GM12865 (cell line): ENCODE results near the gene TUBB.
"Not testable (repeated sequence)": the region's sequence is repeated elsewhere in the genome, so short reads cannot be mapped to it uniquely, and the experiment has no call there.

Experiments
- DNase-seq: peaks from one replicate; pipeline ENCODE4 v3.0.0; 2010; ENCODE audit warnings: low read depth
- H3K4me3 ChIP-seq: 2 replicates; pipeline ENCODE4 v1.5.1; 2011; ENCODE audit warnings: mild to moderate bottlenecking, low read depth, low read length, control low read depth
- TF ChIP-seq, protein P1 (sequence below): IDR thresholded peaks from 2 replicates; pipeline ENCODE4 v1.5.1; 2011; ENCODE audit warnings: low read length, control low read depth, low read depth, inconsistent platforms; ENCODE audit not compliant: insufficient read depth; ENCODE audit errors: missing control alignments

The TUBB gene

DNA sequence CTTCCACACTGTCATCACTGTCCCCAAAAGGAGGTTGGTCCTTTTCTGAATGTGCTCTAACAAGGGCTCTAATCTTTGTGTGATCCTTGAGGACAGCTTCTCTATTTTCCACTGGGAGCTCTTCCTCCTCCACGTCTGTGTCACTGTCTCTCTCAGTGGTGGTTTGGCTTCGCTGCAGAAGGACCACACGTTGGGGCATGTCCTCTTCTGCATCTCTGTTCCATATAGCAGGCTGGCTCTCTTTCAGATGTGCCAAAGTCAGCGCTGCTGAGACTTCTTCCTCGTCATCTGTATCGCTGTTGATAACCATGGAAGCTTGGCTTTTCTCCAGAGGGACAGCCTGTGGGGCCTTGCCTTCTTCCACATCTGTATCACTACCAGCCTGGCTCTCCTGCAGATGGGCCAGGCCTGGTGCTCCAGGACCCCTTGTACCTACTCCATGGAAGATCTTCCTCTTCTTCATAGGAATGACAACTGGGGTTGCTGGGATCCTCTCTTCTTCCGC, 7.7 kb upstream of the TUBB start:
- TF ChIP-seq, protein P1, sequence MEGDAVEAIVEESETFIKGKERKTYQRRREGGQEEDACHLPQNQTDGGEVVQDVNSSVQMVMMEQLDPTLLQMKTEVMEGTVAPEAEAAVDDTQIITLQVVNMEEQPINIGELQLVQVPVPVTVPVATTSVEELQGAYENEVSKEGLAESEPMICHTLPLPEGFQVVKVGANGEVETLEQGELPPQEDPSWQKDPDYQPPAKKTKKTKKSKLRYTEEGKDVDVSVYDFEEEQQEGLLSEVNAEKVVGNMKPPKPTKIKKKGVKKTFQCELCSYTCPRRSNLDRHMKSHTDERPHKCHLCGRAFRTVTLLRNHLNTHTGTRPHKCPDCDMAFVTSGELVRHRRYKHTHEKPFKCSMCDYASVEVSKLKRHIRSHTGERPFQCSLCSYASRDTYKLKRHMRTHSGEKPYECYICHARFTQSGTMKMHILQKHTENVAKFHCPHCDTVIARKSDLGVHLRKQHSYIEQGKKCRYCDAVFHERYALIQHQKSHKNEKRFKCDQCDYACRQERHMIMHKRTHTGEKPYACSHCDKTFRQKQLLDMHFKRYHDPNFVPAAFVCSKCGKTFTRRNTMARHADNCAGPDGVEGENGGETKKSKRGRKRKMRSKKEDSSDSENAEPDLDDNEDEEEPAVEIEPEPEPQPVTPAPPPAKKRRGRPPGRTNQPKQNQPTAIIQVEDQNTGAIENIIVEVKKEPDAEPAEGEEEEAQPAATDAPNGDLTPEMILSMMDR, result no peak
- no peak overlapping the region for H3K4me3 ChIP-seq
- no peak for DNase-seq

- H3K4me3 ChIP-seq, result no peak overlapping the region
- TF ChIP-seq, protein P1, result no peak
- DNase-seq, result no peak
Measured at GRCh38 chr6:30714263-30714662, 5.9 kb upstream of the TUBB start.

DNA sequence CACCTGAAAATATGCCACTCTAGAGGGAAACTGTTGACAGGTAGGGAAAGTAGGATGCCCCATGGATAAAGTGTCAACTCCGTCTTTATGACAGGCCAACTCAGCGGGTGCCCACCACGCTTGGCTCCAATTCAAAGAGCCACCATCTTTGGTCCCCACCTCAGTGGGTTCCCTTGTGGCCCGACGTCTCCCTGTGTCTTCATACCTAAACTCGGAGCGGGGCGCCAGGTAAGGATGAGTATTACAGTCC, 3.3 kb upstream of the TUBB start:
- DNase-seq, result no peak
- peak overlapping the region; percentile 71 for H3K4me3 ChIP-seq
- TF ChIP-seq, protein P1, result no peak

DNA sequence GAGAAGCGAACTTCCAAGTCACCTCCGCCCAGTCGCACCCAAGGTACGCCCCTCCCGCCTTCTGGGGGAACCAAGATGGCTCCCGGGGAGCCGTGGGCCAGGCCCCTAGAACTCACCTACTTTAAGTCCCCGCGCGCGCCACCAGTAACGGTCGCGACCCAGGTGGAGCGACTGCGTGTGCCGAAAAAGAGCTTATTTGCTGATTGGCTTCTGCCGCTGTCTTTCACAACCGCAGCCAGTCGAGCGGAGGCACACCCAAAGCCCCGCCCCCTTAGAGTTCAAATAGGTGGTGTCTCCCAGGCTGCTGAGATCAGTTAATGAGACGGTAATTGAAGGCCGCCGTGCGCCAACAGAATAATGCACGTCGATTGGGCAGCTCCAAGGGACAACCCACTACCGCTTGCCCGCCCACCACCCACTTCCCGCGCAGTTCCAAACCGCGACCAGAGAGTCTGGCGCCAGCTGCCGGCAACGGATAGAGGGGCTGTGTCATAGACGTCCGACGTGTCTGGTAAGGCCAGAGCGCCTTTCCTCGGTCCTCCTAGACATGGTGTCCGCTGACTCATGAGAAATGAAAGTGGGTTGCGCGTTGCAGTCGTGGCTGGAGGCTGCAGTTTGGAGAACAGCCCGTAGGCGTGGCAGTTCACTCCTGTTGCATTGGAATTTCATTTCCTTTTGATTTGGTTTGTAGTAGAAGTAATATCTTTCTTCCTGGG, 2.9 kb upstream of the TUBB start, which contains the start of gene MDC1:
Gene MDC1 (minus strand): TSS at position 153 of the 716 bp plus-strand sequence. CDS start 2,106 bp downstream, outside the sequence.
- H3K4me3 ChIP-seq, result peak within 1 kb of the TSS; percentile 92
- TF ChIP-seq, protein P1, result no peak
- peak; percentile 100 for DNase-seq

- peak overlapping the region; percentile 92 for H3K4me3 ChIP-seq
- not testable (repeated sequence) for DNase-seq
Measured at GRCh38 chr6:30717845-30718720, 2.1 kb upstream of the TUBB start.

DNA sequence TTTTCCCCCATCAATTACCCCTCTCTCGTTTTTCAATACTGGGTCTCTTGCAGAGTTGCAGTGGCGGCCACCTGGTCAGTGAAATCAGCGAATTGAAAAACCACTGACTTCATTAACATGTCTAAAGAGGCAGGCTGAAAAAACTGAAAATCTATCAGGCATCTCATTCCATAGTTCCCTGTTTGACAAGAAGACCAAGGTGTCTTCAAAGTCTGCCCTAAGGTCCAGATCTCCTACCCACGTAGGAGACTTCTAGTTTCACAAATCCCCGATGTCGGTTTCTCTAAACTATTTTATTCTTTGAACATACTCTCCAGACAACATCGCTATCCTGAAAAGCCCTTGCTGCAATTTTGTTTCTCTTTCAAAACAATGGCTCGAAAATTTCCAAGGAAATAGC, 796 bp upstream of the TUBB start:
- H3K4me3 ChIP-seq, result peak overlapping the region; percentile 92
- TF ChIP-seq, protein P1, result no peak
- peak; percentile 58 for DNase-seq

DNA sequence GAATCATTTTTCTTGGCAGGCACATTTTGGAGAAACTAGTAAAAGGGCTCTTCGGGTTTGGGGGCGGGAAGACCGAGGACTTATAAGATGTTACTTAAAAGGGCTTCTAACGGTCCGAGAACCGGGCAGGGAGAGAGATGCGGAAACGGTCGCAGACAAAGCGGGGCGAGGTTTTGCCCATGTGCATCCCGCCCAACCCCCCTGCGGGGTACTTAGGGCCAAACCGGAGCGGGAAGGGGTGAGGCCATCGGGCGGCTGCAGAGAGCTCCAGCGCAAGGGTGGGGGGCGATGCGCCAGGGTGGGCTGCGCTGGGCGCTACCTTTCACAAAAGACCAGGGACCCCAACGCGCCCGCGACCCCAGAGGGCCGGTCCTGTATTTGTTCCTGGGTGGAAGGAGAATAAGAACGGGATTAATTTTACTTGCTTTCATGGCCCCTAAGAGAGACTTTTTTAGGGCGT, 616 bp downstream of the TUBB start:
- peak; percentile 86 for DNase-seq
- peak overlapping the region; percentile 92 for H3K4me3 ChIP-seq
- TF ChIP-seq, protein P1, result no peak
